H9 (cell line): ENCODE measurements around the gene GORASP1. TPM values are rescaled to one million over a fixed set of nuclear protein-coding genes. Genes with fewer than 3 reads are reported as not detected.

ENCODE experiments used
- DNase-seq: peaks from one replicate; pipeline ENCODE4 v3.0.0-alpha.2; 2017
- H2AFZ ChIP-seq: one replicate; pipeline ENCODE4 v1.6.1; 2013; ENCODE audit warnings: mild to moderate bottlenecking, low read length, control low read depth, moderate library complexity
- H2AK5ac ChIP-seq: 2 replicates; pipeline ENCODE4 v1.6.1; 2013; ENCODE audit warnings: low read length, control low read depth, mixed read lengths; ENCODE audit not compliant: insufficient read length
- H2BK120ac ChIP-seq: one replicate; pipeline ENCODE4 v1.6.1; 2013; ENCODE audit warnings: low read depth, mild to moderate bottlenecking, low read length, control low read depth, inconsistent platforms; ENCODE audit not compliant: poor library complexity, severe bottlenecking
- H2BK12ac ChIP-seq: 2 replicates; pipeline ENCODE4 v1.6.1; 2013; ENCODE audit warnings: low read length, control low read depth, mixed read lengths, low read depth; ENCODE audit not compliant: insufficient read length
- H2BK15ac ChIP-seq: 2 replicates; pipeline ENCODE4 v1.6.1; 2013; ENCODE audit warnings: low read depth, low read length, control low read depth
- H2BK20ac ChIP-seq: one replicate; pipeline ENCODE4 v1.6.1; 2013; ENCODE audit warnings: low read depth, mild to moderate bottlenecking, low read length, control low read depth, inconsistent platforms; ENCODE audit not compliant: poor library complexity, severe bottlenecking
- H2BK5ac ChIP-seq: 2 replicates; pipeline ENCODE4 v1.6.1; 2013; ENCODE audit warnings: low read length, control low read depth, mixed read lengths; ENCODE audit not compliant: insufficient read length
- H3K14ac ChIP-seq: 2 replicates; pipeline ENCODE4 v1.6.1; 2013; ENCODE audit warnings: low read length, control low read depth; ENCODE audit not compliant: insufficient read depth
- H3K18ac ChIP-seq: 2 replicates; pipeline ENCODE4 v1.6.1; 2013; ENCODE audit warnings: low read depth, mild to moderate bottlenecking, mixed read lengths, low read length, control low read depth; ENCODE audit not compliant: insufficient read length
- H3K23ac ChIP-seq: 2 replicates; pipeline ENCODE4 v1.6.1; 2013; ENCODE audit warnings: low read length, control low read depth, mixed read lengths, low read depth; ENCODE audit not compliant: insufficient read length
- H3K23me2 ChIP-seq: 2 replicates; pipeline ENCODE4 v1.6.1; 2013; ENCODE audit warnings: low read depth, mild to moderate bottlenecking, mixed read lengths, low read length, control low read depth; ENCODE audit not compliant: insufficient read length, poor library complexity, severe bottlenecking
- H3K27ac ChIP-seq: 2 replicates; pipeline ENCODE4 v1.5.1; 2013; ENCODE audit warnings: low read length, control low read depth, mixed read lengths, low read depth; ENCODE audit not compliant: insufficient read length
- H3K27me3 ChIP-seq: 2 replicates; pipeline ENCODE4 v1.6.1; 2013; ENCODE audit warnings: low read length, control low read depth, inconsistent platforms; ENCODE audit not compliant: insufficient read depth
- H3K4ac ChIP-seq: 2 replicates; pipeline ENCODE4 v1.6.1; 2013; ENCODE audit warnings: low read depth, mild to moderate bottlenecking, control low read depth, inconsistent platforms, low read length, moderate library complexity
- H3K4me1 ChIP-seq: 2 replicates; pipeline ENCODE4 v1.6.1; 2013; ENCODE audit warnings: low read length, control low read depth, inconsistent platforms; ENCODE audit not compliant: insufficient read depth
- H3K4me2 ChIP-seq: 2 replicates; pipeline ENCODE4 v1.6.1; 2013; ENCODE audit warnings: low read length, control low read depth, mixed read lengths; ENCODE audit not compliant: insufficient read length, insufficient read depth
- H3K56ac ChIP-seq: 2 replicates; pipeline ENCODE4 v1.6.1; 2013; ENCODE audit warnings: low read depth, mild to moderate bottlenecking, mixed read lengths, low read length, control low read depth; ENCODE audit not compliant: insufficient read length
- H3K79me1 ChIP-seq: 2 replicates; pipeline ENCODE4 v1.6.1; 2013; ENCODE audit warnings: low read depth, mild to moderate bottlenecking, moderate library complexity, low read length, control low read depth, inconsistent platforms; ENCODE audit not compliant: insufficient read depth, poor library complexity, severe bottlenecking
- H3K79me2 ChIP-seq: 2 replicates; pipeline ENCODE4 v1.6.1; 2013; ENCODE audit warnings: low read length, control low read depth, inconsistent platforms; ENCODE audit not compliant: insufficient read depth
- H3K9ac ChIP-seq: 2 replicates; pipeline ENCODE4 v1.6.1; 2013; ENCODE audit warnings: low read length, control low read depth, mixed read lengths; ENCODE audit not compliant: insufficient read length; ENCODE audit errors: extremely low read depth
- H3K9me3 ChIP-seq: one replicate; pipeline ENCODE4 v1.6.1; 2013; ENCODE audit warnings: low read depth, low read length, inconsistent platforms; ENCODE audit not compliant: control insufficient read depth
- H3T11ph ChIP-seq: one replicate; pipeline ENCODE4 v1.6.1; 2013; ENCODE audit warnings: mild to moderate bottlenecking, low read length, control low read depth, inconsistent platforms
- H4K20me1 ChIP-seq: one replicate; pipeline ENCODE4 v1.6.1; 2013; ENCODE audit not compliant: control insufficient read depth, insufficient read length, insufficient read depth
- H4K5ac ChIP-seq: 2 replicates; pipeline ENCODE4 v1.6.1; 2013; ENCODE audit warnings: low read depth, mild to moderate bottlenecking, mixed read lengths, low read length, control low read depth; ENCODE audit not compliant: insufficient read length
- H4K8ac ChIP-seq: replicated peaks from 2 replicates; pipeline ENCODE4 v1.6.1; 2013; ENCODE audit warnings: low read length, control low read depth, mixed read lengths, low read depth; ENCODE audit not compliant: insufficient read length
- H4K91ac ChIP-seq: 2 replicates; pipeline ENCODE4 v1.6.1; 2013; ENCODE audit warnings: low read depth, mild to moderate bottlenecking, moderate library complexity, mixed read lengths, low read length, control low read depth; ENCODE audit not compliant: insufficient read length
- H3K27ac Mint-ChIP-seq, 3 experiments: 2 replicates in 2 of 3; 3 replicates in 1 of 3; pipeline ENCODE4 v1.8.0; 2020 to 2021; ENCODE audit warnings: mixed read lengths in 3 of 3, mild to moderate bottlenecking in 1 of 3, moderate library complexity in 1 of 3
- H3K27me3 Mint-ChIP-seq: 2 replicates; pipeline ENCODE4 v1.8.0; 2021; ENCODE audit warnings: low read depth, mild to moderate bottlenecking, moderate library complexity, mixed read lengths
- H3K36me3 Mint-ChIP-seq, 3 experiments: 2 replicates in 2 of 3; 3 replicates in 1 of 3; pipeline ENCODE4 v1.8.0; 2020 to 2021; ENCODE audit warnings: low read depth in 3 of 3, mixed read lengths in 3 of 3; ENCODE audit not compliant: insufficient read depth in 1 of 3
- H3K4me1 Mint-ChIP-seq, 2 experiments: 2 replicates each; pipeline ENCODE4 v1.8.0; 2020; ENCODE audit warnings: mixed read lengths in 2 of 2
- H3K4me3 Mint-ChIP-seq, 2 experiments: 2 replicates in 1 of 2; 3 replicates in 1 of 2; pipeline ENCODE4 v1.8.0; 2020 to 2021; ENCODE audit warnings: mild to moderate bottlenecking in 2 of 2, mixed read lengths in 2 of 2, moderate library complexity in 1 of 2
- H3K9me3 Mint-ChIP-seq, 2 experiments: 2 replicates in 1 of 2; 3 replicates in 1 of 2; pipeline ENCODE4 v1.8.0; 2020; ENCODE audit warnings: mild to moderate bottlenecking in 2 of 2, mixed read lengths in 2 of 2, moderate library complexity in 1 of 2
- CTCF ChIP-seq: fragments of 200-600 bp; sonication (generic); conservative IDR thresholded peaks from 3 replicates; pipeline ENCODE4 v1.8.0; 2021; ENCODE audit warnings: antibody characterized with exemption, mild to moderate bottlenecking
- WGBS: extraction: QIAGEN DNeasy Blood & Tissue Kit; methylation state at CpG from one replicate; pipeline ENCODE4 v1.1.7; 2013; ENCODE audit warnings: missing lambda C conversion rate, low lambda C conversion rate, mixed read lengths; ENCODE audit not compliant: insufficient read length; ENCODE audit errors: extremely low coverage; 5-methylcytosine and 5-hydroxymethylcytosine counted together
- total RNA-seq: library from RNA; stranded (reverse); gene quantifications from 2 replicates; pipeline ENCODE4 v1.2.1, GENCODE V29; 2021

GORASP1 gene
- total RNA-seq, 1 experiment from 2014 or later = 37.4 TPM

GRCh38 chr3:39099738-39100499, 7.5 kb downstream of the GORASP1 start:
- Histone ChIP-seq H4K5ac (no peak overlapping the region), H3K79me1 (no peaks in the 10 kb centered on the region), H2BK120ac (no peak overlapping the region), H3K4ac (no peak overlapping the region), H2BK5ac (no peak overlapping the region), H3K14ac (no peak overlapping the region), H2BK15ac (no peak overlapping the region), H2BK12ac (no peak overlapping the region), H2AK5ac (no peak overlapping the region), H3K56ac (no peak overlapping the region), H3K27me3 (no peaks in the 10 kb centered on the region), H4K20me1 (no peaks in the 10 kb centered on the region), H3K9me3 (no peaks in the 10 kb centered on the region), H4K8ac (no peak overlapping the region), H3K27ac (no peak overlapping the region), H3K79me2 (no peaks in the 10 kb centered on the region; the same call in 1 of the 2 replicates), H3K23ac (no peak overlapping the region), H3K18ac (no peak overlapping the region), H3K23me2 (no peaks in the 10 kb centered on the region), H3T11ph (no peak overlapping the region), H3K9ac (no peak overlapping the region), H3K4me2 (no peak overlapping the region), H4K91ac (no peak overlapping the region), H3K4me1 (no peaks in the 10 kb centered on the region), H2BK20ac (no peak overlapping the region), H2AFZ (no peak overlapping the region)
- Mint-ChIP-seq H3K4me3 (no peak overlapping the region), H3K4me1 (peaks cover 0 to 12% of the 10 kb centered on the region in 2 experiments; a peak in 2 of 4 replicates), H3K9me3 (no peaks in the 10 kb centered on the region), H3K36me3 (peaks cover 9 to 38% (median 26%) of the 10 kb centered on the region in 3 experiments; a peak in 6 of 7 replicates), H3K27ac (no peak overlapping the region), H3K27me3 (no peaks in the 10 kb centered on the region; the same call in 1 of the 2 replicates)
- no peak for DNase-seq
- no CpG with 5 or more reads among the region's 2 CpGs for WGBS
- TF ChIP-seq CTCF = no peak
